ENCODE measurements around the gene RELT.

DNA sequence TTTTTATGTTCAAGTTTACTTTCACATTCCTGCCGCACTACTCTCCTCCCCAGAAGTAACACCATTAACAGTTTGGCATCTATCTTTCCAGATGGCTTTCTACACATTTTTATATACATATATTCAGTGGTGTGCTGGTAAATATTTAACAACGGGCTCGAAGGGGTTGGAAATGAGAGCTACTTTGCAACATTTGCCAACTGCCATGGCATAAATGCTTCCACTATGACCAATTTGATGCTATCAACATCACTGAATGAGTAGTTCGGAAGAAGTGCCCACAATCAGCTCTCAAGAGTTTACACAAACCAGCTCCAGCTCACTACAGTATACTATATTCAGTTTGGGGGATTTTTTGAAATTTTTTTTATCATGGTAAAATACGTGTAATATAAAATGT, 55.2 kb downstream of the RELT start:
- TF ChIP-seq, protein P1, sequence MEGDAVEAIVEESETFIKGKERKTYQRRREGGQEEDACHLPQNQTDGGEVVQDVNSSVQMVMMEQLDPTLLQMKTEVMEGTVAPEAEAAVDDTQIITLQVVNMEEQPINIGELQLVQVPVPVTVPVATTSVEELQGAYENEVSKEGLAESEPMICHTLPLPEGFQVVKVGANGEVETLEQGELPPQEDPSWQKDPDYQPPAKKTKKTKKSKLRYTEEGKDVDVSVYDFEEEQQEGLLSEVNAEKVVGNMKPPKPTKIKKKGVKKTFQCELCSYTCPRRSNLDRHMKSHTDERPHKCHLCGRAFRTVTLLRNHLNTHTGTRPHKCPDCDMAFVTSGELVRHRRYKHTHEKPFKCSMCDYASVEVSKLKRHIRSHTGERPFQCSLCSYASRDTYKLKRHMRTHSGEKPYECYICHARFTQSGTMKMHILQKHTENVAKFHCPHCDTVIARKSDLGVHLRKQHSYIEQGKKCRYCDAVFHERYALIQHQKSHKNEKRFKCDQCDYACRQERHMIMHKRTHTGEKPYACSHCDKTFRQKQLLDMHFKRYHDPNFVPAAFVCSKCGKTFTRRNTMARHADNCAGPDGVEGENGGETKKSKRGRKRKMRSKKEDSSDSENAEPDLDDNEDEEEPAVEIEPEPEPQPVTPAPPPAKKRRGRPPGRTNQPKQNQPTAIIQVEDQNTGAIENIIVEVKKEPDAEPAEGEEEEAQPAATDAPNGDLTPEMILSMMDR (IDR thresholded peaks at IDR 0.05; ENCODE audit: low read length): no peak
- no peak for TF ChIP-seq EZH2 (optimal IDR thresholded peaks at IDR 0.05; ENCODE audit: low read depth, low read length)

Measured in MM.1S (cell line).